Loucy (cell line): ENCODE results near the gene ITGA11.

Source experiments
- H2AFZ ChIP-seq: fragments of 200-600 bp; sonication (generic); 2 replicates; pipeline ENCODE4 v1.6.0; 2016; ENCODE audit warnings: antibody characterized with exemption, mild to moderate bottlenecking, low read length, moderate library complexity
- H3F3A ChIP-seq: fragments of 200-600 bp; 2 replicates; pipeline ENCODE4 v1.6.0; 2016; ENCODE audit warnings: antibody characterized with exemption, low read depth, mild to moderate bottlenecking
- H3K27me3 ChIP-seq: fragments of 200-600 bp; sonication (generic); 2 replicates; pipeline ENCODE4 v1.6.1; 2014; ENCODE audit warnings: low read length, mild to moderate bottlenecking; ENCODE audit not compliant: insufficient read depth, poor library complexity, severe bottlenecking
- H3K36me3 ChIP-seq: fragments of 200-600 bp; sonication (generic); 2 replicates; pipeline ENCODE4 v1.6.1; 2016; ENCODE audit warnings: low read length; ENCODE audit not compliant: insufficient read depth
- H3K4me1 ChIP-seq: fragments of 200-600 bp; sonication (generic); 2 replicates; pipeline ENCODE4 v1.5.1; 2014; ENCODE audit warnings: low read length, mild to moderate bottlenecking; ENCODE audit not compliant: insufficient read depth, poor library complexity, severe bottlenecking
- H3K4me2 ChIP-seq: fragments of 200-600 bp; sonication (generic); 2 replicates; pipeline ENCODE4 v1.6.0; 2014; ENCODE audit warnings: antibody characterized with exemption, low read length, low read depth, mild to moderate bottlenecking; ENCODE audit not compliant: poor library complexity, severe bottlenecking
- H3K4me3 ChIP-seq: fragments of 200-600 bp; sonication (generic); 2 replicates; pipeline ENCODE4 v1.5.1; 2014; ENCODE audit warnings: low read length, mild to moderate bottlenecking, mixed read lengths; ENCODE audit not compliant: poor library complexity, severe bottlenecking
- H3K79me2 ChIP-seq: fragments of 200-600 bp; sonication (generic); 2 replicates; pipeline ENCODE4 v1.6.1; 2014; ENCODE audit warnings: low read length; ENCODE audit not compliant: insufficient read depth
- H3K9ac ChIP-seq: fragments of 200-600 bp; sonication (generic); 2 replicates; pipeline ENCODE4 v1.6.0; 2014; ENCODE audit warnings: mild to moderate bottlenecking, low read depth, low read length, moderate library complexity; ENCODE audit not compliant: poor library complexity, severe bottlenecking
- H3K9me2 ChIP-seq: fragments of 200-600 bp; sonication (generic); replicated peaks from 2 replicates; pipeline ENCODE4 v1.6.1; 2016; ENCODE audit warnings: low read depth, low read length, mixed read lengths
- H3K9me3 ChIP-seq: fragments of 200-600 bp; sonication (generic); 2 replicates; pipeline ENCODE4 v1.6.1; 2014; ENCODE audit warnings: mild to moderate bottlenecking, antibody characterized with exemption, low read length, low read depth; ENCODE audit not compliant: insufficient read depth
- H4K20me1 ChIP-seq: fragments of 200-600 bp; sonication (generic); 2 replicates; pipeline ENCODE4 v1.6.0; 2014; ENCODE audit warnings: antibody characterized with exemption, low read length, mild to moderate bottlenecking; ENCODE audit not compliant: insufficient read depth, poor library complexity, severe bottlenecking
- EZH2phosphoT487 ChIP-seq: fragments of 200-600 bp; IDR thresholded peaks from 2 replicates; pipeline ENCODE4 v1.6.1; 2018; ENCODE audit warnings: antibody characterized with exemption, mild to moderate bottlenecking, moderate library complexity, borderline replicate concordance
- TF ChIP-seq, protein P1 (sequence below): fragments of 200-600 bp; sonication (generic); conservative IDR thresholded peaks from 2 replicates; pipeline ENCODE4 v1.5.1; 2014; ENCODE audit warnings: mild to moderate bottlenecking, antibody characterized with exemption, low read length

ITGA11 gene

DNA sequence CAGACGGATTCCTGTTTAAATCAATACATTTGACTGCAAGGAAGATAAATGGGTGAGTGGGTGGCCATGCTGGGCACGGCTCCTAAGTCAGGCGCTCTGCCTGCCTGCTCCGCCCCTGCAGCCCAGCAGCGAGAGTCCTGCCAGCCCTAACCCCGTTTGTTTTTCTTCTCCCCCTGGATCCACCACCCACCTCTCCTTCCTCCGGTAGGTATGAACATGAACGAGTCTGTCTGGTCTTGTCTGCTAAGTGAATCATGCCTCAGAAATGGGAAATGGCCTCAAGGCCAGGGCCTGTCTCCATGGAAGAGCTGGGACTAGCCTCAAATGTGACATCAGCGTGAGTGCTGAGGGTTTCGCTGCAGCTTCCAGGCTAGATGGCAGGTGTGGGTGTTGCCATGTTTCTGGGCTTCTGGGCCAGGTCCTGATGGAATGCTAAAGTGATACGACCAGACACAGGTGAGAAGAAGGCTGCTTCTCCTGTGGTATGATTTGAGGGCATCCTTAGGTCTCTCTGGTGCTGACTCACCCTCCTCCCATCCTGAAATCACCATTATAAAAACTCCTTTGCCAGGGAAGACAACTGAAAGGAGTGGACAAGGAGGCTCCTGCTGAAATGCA lies 160.0 kb downstream of the ITGA11 start:
- Histone ChIP-seq H3K9ac (no peak overlapping the region), H3K4me2 (no peak overlapping the region), H3K9me3 (no peaks in the 10 kb centered on the region), H4K20me1 (no peaks in the 10 kb centered on the region), H3K36me3 (no peaks in the 10 kb centered on the region), H3K4me3 (no peak overlapping the region), H3F3A (no peaks in the 10 kb centered on the region; the same call in 1 of the 2 replicates), H3K27me3 (no peaks in the 10 kb centered on the region), H3K9me2 (no peaks in the 10 kb centered on the region), H3K79me2 (no peaks in the 10 kb centered on the region), H3K4me1 (peaks cover 9% of the 10 kb centered on the region), H2AFZ (no peak overlapping the region)
- no peak for TF ChIP-seq EZH2phosphoT487
- TF ChIP-seq, protein P1, sequence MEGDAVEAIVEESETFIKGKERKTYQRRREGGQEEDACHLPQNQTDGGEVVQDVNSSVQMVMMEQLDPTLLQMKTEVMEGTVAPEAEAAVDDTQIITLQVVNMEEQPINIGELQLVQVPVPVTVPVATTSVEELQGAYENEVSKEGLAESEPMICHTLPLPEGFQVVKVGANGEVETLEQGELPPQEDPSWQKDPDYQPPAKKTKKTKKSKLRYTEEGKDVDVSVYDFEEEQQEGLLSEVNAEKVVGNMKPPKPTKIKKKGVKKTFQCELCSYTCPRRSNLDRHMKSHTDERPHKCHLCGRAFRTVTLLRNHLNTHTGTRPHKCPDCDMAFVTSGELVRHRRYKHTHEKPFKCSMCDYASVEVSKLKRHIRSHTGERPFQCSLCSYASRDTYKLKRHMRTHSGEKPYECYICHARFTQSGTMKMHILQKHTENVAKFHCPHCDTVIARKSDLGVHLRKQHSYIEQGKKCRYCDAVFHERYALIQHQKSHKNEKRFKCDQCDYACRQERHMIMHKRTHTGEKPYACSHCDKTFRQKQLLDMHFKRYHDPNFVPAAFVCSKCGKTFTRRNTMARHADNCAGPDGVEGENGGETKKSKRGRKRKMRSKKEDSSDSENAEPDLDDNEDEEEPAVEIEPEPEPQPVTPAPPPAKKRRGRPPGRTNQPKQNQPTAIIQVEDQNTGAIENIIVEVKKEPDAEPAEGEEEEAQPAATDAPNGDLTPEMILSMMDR = no peak

DNA sequence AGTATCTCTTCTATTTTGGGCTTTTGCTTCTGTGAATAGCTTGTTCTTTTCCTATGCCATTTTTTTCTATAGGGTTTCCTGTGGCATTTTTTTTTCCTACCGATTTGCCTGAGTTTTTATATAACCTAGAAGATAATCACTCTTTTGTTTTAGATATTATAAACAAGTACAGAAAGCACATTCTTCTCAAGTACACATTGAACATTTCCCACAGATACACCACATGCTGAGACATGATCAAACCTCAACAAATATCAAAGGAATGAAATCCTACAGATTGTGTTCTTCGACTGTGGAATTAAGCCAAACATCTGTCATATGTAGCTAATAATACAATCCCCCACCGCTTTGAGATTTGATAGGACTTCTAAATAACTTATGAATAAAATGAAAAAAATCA lies 163.6 kb downstream of the ITGA11 start:
- Histone ChIP-seq H3K79me2 (no peaks in the 10 kb centered on the region), H3K36me3 (no peaks in the 10 kb centered on the region), H3F3A (no peaks in the 10 kb centered on the region; the same call in 1 of the 2 replicates), H3K4me2 (no peak overlapping the region), H3K9ac (no peak overlapping the region), H4K20me1 (no peaks in the 10 kb centered on the region), H3K4me1 (no peaks in the 10 kb centered on the region), H3K9me3 (no peaks in the 10 kb centered on the region), H3K4me3 (no peak overlapping the region), H2AFZ (no peak overlapping the region), H3K27me3 (peaks cover 13% of the 10 kb centered on the region), H3K9me2 (no peaks in the 10 kb centered on the region)
- TF ChIP-seq, protein P1 = no peak
- TF ChIP-seq EZH2phosphoT487 = no peak

DNA sequence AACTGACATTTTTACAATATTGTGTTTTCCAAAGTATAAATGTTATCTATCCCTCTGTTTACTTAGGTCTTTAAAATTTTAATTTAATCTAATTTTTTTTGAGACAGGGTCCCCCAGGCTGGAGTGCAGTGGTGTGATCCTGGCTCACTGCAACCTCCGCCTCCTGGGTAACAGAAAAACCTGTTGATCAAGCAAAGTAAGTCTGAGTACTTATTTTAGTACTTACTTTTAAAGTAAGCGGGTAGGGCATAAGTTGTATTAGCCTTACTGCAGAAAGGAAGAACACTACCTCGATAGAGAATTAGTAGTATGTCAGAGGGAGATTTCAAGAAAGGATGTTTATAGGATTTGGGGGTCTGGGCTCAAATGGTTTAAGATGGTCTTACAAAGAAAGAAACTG lies 166.3 kb downstream of the ITGA11 start:
- Histone ChIP-seq H4K20me1 (no peaks in the 10 kb centered on the region), H3K4me2 (no peak overlapping the region), H3K9me3 (no peaks in the 10 kb centered on the region), H3K4me3 (no peak overlapping the region), H3K9ac (no peak overlapping the region), H3K36me3 (no peaks in the 10 kb centered on the region), H2AFZ (no peak overlapping the region), H3F3A (no peaks in the 10 kb centered on the region), H3K79me2 (no peaks in the 10 kb centered on the region), H3K4me1 (no peaks in the 10 kb centered on the region), H3K9me2 (no peaks in the 10 kb centered on the region), H3K27me3 (peaks cover 13% of the 10 kb centered on the region)
- no peak for TF ChIP-seq EZH2phosphoT487
- TF ChIP-seq, protein P1 = no peak
